Fibroblast of skin of scalp (primary cell): ENCODE results near the gene EDN1.
"Not testable (repeated sequence)": the region's sequence is repeated elsewhere in the genome, so short reads cannot be mapped to it uniquely, and the experiment has no call there.

Experiments
- DNase-seq: peaks from one replicate; pipeline ENCODE4 v3.0.0-alpha.2; 2013

EDN1 gene

GRCh38 chr6:12327391-12327790, 37.2 kb downstream of the EDN1 start:
- peak; percentile 33 for DNase-seq

- no peak for DNase-seq
Observed at GRCh38 chr6:12327988-12328387, 37.8 kb downstream of the EDN1 start.

DNA sequence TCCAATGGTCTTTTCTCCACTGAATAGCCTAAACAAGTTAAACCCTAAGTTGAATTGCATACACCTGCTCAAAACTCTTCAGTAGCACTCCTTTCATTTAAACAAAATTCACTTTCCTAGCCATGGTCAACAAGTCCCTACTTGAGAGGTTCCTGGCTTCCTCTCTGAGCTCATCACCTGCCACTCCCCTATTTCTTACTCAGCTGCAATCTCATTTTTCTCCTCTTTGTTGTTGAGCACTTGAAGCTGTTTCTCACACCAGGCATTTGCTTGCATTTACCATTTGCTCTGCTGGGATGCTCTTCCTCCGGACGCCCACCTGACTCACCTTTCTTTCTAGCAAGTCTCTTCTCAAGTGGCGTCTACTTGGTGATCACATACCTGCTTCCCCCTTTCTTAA, 38.5 kb downstream of the EDN1 start:
- DNase-seq = no peak

GRCh38 chr6:12331474-12331873, 41.3 kb downstream of the EDN1 start:
- no peak for DNase-seq

DNA sequence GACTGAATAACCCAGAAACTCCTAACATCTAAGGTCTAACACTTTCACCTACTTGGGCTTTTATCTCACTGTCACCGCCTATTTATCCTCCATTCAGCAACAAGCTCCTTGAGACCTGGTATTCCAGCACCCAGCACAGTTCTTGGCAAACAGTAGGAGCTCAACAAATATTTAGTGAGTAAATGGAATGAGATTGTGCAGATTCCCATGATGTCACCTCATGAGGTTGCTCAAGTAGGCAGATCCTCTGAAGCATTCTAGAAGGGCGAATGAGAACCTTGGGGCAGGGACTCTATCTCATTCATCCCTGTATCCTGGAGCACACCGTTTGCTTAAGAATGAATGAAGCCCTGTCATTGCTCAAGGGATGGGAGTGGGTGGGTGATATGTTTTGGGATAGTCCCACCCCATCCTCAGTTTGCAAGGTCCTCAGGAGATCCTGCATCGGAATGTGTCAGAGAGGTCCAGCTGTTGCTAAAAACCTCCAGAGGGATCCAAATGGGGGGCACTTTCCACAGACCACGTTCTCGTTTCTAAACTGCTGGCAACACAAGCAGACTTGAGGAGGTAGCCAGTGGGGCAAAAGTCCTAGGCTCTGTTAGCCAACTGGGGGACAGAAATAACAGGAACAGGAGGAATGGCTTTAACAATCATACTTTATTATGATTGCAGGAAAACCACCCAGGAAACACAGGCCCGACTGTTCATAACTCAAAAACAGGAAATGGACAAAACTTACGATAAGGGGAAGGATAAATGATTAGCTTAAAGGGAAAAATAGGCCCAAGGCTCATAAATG, 42.0 kb downstream of the EDN1 start:
- DNase-seq = peak; percentile 30

DNA sequence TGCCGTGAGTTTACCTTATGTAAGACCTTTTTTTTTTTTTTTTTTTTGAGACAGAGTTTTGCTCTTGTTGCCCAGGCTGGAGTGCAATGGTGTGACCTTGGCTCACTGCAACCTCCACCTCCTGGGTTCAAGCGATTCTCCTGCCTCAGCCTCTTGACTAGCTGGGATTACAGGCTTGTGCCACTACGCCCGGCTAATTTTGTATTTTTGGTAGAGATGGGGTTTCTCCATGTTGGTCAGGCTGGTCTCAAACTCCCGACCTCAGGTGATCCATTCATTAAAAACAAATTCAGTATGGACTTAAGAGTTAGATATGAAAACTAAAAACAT, 42.6 kb downstream of the EDN1 start:
- not testable (repeated sequence) for DNase-seq

- DNase-seq = no peak
Observed at GRCh38 chr6:12333128-12333527, 43.0 kb downstream of the EDN1 start.

DNA sequence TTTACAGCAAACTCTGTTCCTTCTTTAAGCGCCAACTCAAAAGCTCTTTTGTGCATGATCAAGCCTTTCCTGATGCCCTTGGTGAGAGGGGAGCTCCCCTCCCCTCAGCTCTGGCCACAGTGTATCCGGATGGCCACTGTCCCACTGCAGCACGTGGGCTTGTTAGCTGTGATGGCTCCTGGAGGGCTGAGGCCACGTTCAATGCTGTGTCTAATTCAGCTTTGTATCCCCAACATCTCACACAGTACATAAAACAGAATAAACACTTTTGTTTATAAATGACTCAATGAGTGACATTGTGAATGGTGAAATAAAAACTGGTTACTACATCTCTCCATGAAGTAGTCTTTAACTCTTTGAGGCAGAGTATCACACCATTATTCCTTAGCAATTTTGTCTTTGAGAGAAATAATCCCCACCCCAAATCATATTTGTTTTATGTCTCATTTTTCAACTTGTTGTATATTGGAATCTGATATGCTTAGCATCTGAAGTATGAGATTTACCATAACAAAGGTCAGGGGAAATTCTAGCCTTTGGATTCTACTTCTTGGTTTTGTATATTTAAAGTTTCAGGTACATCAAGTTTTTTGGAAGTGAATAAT, 44.5 kb downstream of the EDN1 start:
- DNase-seq = no peak

GRCh38 chr6:12335131-12335527, 45.0 kb downstream of the EDN1 start:
- no peak for DNase-seq

DNA sequence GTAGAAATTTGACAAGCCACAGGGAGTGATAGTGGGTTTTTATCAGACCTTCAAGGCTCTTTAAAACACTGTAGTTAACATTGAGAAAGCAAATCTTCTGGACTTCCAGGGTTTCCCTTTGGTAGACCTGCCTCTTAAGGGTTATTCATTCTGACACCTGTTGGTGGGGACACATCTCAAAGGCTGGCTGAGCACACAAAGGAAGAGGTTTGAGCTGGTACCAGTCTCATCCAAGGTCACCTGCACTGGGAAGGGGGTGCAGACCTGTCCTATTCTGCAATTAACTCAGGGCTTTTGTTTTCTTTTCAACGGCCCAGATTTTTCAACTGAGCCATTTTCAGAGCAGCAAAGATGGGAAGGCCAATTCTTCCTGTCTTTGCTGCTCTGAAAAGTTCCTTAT, 45.6 kb downstream of the EDN1 start:
- no peak for DNase-seq

DNA sequence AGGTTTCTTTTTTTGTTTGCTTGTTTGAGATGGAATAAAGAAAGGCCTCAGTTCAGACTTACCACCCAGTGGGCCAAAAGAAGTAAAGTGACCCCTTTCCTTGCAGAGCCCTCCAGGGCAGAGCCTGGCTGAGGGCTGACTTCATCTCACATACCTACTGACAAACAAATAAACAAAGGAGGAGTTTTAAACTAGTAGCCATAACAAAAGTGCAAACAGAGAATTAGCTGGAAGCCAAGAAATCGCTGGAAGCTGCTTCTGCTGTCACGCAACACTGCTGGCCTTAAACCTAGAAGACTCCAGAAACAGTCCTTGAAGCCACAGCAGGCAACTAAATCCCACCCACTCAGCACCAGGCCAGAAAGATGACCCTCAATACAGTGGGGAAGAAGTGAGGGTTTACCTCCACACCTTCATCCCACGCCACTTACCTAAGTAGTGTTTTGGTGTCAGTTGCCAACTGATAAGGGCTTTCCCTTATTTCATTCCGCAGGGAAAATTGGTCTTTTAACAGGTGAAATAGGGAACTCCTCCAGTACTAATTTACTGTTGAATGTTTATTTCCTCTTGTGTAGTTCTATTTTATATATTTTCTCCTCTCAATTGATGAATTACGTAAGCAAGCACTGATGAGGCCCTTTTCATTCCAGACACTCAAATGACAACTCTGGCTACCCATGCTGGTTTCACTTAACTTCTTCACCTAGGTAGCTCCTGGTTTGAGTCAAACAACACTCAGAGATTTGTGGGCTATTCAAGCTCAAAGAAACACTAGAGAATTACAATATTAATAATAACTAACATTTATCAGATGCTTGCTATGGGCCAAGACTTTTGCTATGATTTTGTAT, 46.2 kb downstream of the EDN1 start:
- DNase-seq = no peak

DNA sequence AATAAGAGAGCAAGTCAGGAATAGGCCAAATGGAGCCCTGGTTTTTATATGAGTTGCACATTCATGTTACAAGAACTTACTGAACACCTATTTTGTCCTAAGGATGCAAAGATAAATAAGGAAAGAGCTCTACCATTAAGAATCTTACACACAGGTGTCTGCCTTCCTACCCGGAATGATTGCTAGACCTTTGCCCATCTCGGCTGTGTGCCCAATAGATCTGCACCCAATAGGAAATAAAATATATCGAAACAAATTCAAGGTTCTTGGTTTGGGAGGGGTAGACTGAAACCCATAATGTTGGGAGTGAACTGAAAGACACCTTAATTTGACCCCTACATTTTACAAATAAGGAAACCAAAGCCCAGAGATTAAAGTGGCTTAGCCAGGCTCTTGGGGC, 48.9 kb downstream of the EDN1 start:
- no peak for DNase-seq

GRCh38 chr6:12339808-12340487, 49.8 kb downstream of the EDN1 start:
- DNase-seq = no peak

DNA sequence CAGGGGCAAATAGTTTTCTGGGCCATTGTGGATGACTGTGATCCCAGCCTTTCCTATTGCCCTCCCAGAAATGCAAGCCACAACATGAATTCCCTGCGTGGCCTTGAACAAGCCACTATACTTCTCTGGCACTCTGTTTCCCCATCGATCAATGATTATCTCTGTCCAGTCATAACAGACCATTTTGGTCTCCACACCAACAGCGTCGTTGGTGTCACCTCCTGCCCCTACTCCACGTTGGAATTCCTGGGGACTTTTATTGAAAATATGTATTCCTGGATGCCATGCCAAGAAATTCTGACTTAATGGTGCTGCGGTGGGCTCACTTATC, 50.3 kb downstream of the EDN1 start:
- no peak for DNase-seq

DNA sequence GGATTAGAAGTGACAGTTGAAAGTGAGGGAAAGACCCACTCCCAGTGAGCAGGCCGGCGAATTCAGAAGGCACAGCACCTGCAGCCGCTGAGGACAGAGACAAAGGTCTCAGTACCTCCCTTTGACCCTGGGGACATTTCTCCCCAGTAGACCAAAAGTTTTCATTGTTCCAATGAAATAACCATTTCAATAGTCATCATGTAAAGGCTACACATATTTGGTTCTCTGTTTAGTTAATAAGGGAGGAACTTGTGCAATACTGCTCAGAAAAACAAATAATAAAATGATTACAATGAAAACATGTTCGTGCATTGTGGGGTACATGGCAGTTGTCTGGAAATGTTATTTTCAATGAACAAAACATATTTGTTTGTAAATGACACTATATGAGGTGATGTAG, 52.5 kb downstream of the EDN1 start:
- no peak for DNase-seq

GRCh38 chr6:12343122-12343439, 52.9 kb downstream of the EDN1 start:
- no peak for DNase-seq

- peak; percentile 41 for DNase-seq
Observed at GRCh38 chr6:12343440-12344162, 53.4 kb downstream of the EDN1 start.

DNA sequence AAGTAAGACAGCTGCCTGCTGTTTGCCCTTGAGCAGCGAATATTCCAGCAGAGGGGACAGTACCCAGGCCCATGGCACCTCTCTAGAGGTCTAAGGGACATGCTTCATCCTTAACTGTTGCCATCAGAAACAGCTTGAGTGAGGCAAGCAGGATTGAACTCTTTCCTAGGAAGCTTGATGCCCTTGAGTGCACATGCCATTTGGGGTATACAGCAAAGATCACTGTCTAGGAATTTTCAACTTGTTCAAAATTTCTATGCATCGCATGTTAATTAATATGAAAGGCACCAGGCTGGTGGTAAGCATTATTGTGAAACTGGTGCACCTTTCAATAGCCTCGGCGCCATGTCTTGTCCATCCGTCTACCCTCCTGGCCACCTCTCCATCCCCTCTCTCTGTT, 54.1 kb downstream of the EDN1 start:
- no peak for DNase-seq

DNA sequence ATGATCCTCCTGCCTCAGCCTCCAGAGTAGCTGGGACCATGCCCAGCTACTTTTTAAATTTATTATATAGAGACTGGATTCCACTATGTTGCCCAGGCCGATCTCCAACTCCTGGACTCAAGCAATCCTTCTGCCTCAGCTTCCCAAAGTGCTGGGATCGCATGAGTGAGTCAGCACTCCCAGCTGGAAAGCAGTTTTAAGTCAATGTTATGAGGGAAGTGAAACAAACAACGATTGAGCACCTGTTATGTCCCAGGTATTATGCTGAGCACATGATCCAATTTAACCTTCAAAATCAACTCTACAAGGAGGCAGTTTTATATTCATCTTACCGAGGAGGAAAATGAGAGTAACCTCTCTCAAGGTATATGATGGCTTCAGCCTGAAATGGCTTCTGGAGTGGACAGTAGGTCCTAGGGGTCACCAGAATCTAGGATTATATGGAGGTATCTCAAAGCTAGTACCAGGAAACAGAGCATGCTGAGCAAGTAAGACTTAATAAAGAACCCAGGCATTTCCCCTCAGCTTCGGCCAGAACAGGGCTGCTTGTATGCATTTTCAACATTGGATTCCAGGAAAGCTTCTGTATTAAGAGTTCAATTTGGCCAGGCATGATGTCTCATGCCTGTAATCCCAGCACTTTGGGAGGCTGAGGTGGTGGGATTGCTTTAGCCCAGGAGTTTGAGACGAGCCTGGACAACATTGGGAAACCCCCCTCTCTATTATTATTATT, 55.0 kb downstream of the EDN1 start:
- no peak for DNase-seq

DNA sequence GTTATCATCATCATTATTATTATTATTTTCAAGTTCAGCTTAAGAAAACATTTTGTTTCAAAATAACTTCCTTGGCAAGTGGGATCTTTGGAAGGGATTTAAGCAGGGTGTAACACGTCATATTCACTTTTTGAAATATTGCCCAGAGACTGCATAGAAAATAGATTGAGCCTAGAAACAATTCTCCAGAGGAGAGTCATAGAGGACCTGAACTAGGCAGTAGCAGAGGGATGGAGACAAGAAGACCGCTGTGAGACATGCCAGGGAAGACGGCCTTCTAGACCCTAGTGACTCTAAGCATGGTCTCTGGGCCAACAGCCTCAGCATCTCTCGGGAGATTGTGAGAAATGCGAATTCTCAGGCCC, 55.5 kb downstream of the EDN1 start:
- peak; percentile 17 for DNase-seq
